Measurements from ENCODE around the gene CSTB. TPM values are rescaled to one million over a fixed set of nuclear protein-coding genes. Genes with fewer than 3 reads are reported as not detected.

Gene CSTB
- total RNA-seq, 1 experiment from 2014 or later: 40.7 TPM

- no peak for DNase-seq
- Mint-ChIP-seq H3K4me3 (no peak overlapping the region; a peak in 1 of 5 replicates), H3K9me3 (no peaks in the 10 kb centered on the region), H3K36me3 (ENCODE audit: insufficient read depth in 1 of 3, low read depth in 3 of 3) (peaks cover 30 to 74% (median 48%) of the 10 kb centered on the region in 3 experiments), H3K27ac (no peak overlapping the region), H3K27me3 (ENCODE audit: low read depth) (no peaks in the 10 kb centered on the region), H3K4me1 (no peaks in the 10 kb centered on the region)
- H2BK120ac ChIP-seq (ENCODE audit: low read depth, low read length, poor library complexity, severe bottlenecking): no peak overlapping the region
- H2BK12ac ChIP-seq (ENCODE audit: insufficient read length, low read depth, low read length): no peak overlapping the region
- no peak overlapping the region for H2BK5ac ChIP-seq (ENCODE audit: insufficient read length, low read length)
- no CpG with 5 or more reads among the region's 31 CpGs for WGBS (ENCODE audit: extremely low coverage, insufficient read length, low lambda C conversion rate)
- no peaks in the 10 kb centered on the region for H3K79me2 ChIP-seq (ENCODE audit: insufficient read depth, low read length)
- no peak overlapping the region for H3K4ac ChIP-seq (ENCODE audit: low read depth, low read length)
- H2BK20ac ChIP-seq (ENCODE audit: low read depth, low read length, poor library complexity, severe bottlenecking): no peak overlapping the region
- H4K91ac ChIP-seq (ENCODE audit: insufficient read length, low read depth, low read length): no peak overlapping the region
- H3K4me2 ChIP-seq (ENCODE audit: insufficient read depth, insufficient read length, low read length): no peak overlapping the region
- no peaks in the 10 kb centered on the region for H3K23me2 ChIP-seq (ENCODE audit: insufficient read length, low read depth, low read length, poor library complexity, severe bottlenecking)
- H4K20me1 ChIP-seq (ENCODE audit: control insufficient read depth, insufficient read depth, insufficient read length): no peaks in the 10 kb centered on the region
- no peak overlapping the region for H3K9ac ChIP-seq (ENCODE audit: extremely low read depth, insufficient read length, low read length)
- no peak overlapping the region for H2AK5ac ChIP-seq (ENCODE audit: insufficient read length, low read length)
- no peak overlapping the region for H3K56ac ChIP-seq (ENCODE audit: insufficient read length, low read depth, low read length)
- H2AFZ ChIP-seq (ENCODE audit: low read length): no peak overlapping the region
- no peaks in the 10 kb centered on the region for H3K9me3 ChIP-seq (ENCODE audit: control insufficient read depth, low read depth, low read length)
- no peak overlapping the region for H2BK15ac ChIP-seq (ENCODE audit: low read depth, low read length)
- H3K4me1 ChIP-seq (ENCODE audit: insufficient read depth, low read length): no peaks in the 10 kb centered on the region
- H3K23ac ChIP-seq (ENCODE audit: insufficient read length, low read depth, low read length): no peak overlapping the region
- H3K27ac ChIP-seq (ENCODE audit: insufficient read length, low read depth, low read length): no peak overlapping the region
- no peak overlapping the region for H4K8ac ChIP-seq (replicated peaks; ENCODE audit: insufficient read length, low read depth, low read length)
- H3K14ac ChIP-seq (ENCODE audit: insufficient read depth, low read length): no peak overlapping the region; the same call in 1 of the 2 replicates
- H3K27me3 ChIP-seq (ENCODE audit: insufficient read depth, low read length): no peaks in the 10 kb centered on the region
- TF ChIP-seq CTCF (conservative IDR thresholded peaks at IDR 0.05): no peak
- H3K79me1 ChIP-seq (ENCODE audit: insufficient read depth, low read depth, low read length, poor library complexity, severe bottlenecking): no peaks in the 10 kb centered on the region
- H4K5ac ChIP-seq (ENCODE audit: insufficient read length, low read depth, low read length): no peak overlapping the region
- H3K18ac ChIP-seq (ENCODE audit: insufficient read length, low read depth, low read length): no peak overlapping the region
- no peak overlapping the region for H3T11ph ChIP-seq (ENCODE audit: low read length)
These were observed 24.0 kb downstream of the CSTB start for GRCh38 chr21:43751955-43752591.
